Nucleus accumbens (tissue), 56 donors: ENCODE results near the gene REV3L.
A peak's percentile ranks its signal among the peaks of the same experiment; 100 is the strongest.
"Not testable (repeated sequence)": the region's sequence is repeated elsewhere in the genome, so short reads cannot be mapped to it uniquely, and the experiment has no call there.

ENCODE experiments used
- DNase-seq, 56 donors: peaks; one replicate each; lab custom pipeline; 2025; lab: John Stamatoyannopoulos, UW

The REV3L gene

GRCh38 chr6:111381728-111382127 is 101.3 kb downstream of the REV3L start:
- no peak for DNase-seq

- DNase-seq: no peak
Measured at GRCh38 chr6:111381123-111381522, 101.9 kb downstream of the REV3L start.

- no peak for DNase-seq
Measured at GRCh38 chr6:111379831-111380230, 103.2 kb downstream of the REV3L start.

- no peak for DNase-seq
Measured at GRCh38 chr6:111379302-111379701, 103.7 kb downstream of the REV3L start.

GRCh38 chr6:111377558-111378120 is 105.4 kb downstream of the REV3L start:
- DNase-seq: no peak

- peak in 1 of 56 donors; percentile 0 for DNase-seq
Measured at GRCh38 chr6:111367393-111368088, 115.5 kb downstream of the REV3L start.

GRCh38 chr6:111361648-111362047 is 121.4 kb downstream of the REV3L start:
- peak in 30 of 56 donors; percentile 1 to 66 (median 12) for DNase-seq

- DNase-seq: no peak
Measured at GRCh38 chr6:111358454-111358853, 124.6 kb downstream of the REV3L start.

GRCh38 chr6:111357705-111358104 is 125.3 kb downstream of the REV3L start:
- DNase-seq: no peak

GRCh38 chr6:111356551-111356950 is 126.5 kb downstream of the REV3L start:
- no peak for DNase-seq

GRCh38 chr6:111354758-111355555 is 128.1 kb downstream of the REV3L start:
- DNase-seq: no peak

GRCh38 chr6:111353912-111354462 is 129.0 kb downstream of the REV3L start:
- DNase-seq: no peak

GRCh38 chr6:111347589-111347988 is 135.4 kb downstream of the REV3L start:
- DNase-seq: no peak

GRCh38 chr6:111342913-111343312 is 140.1 kb downstream of the REV3L start:
- DNase-seq: no peak

- no peak for DNase-seq
Measured at GRCh38 chr6:111339294-111339693, 143.7 kb downstream of the REV3L start.

GRCh38 chr6:111338843-111339242 is 144.2 kb downstream of the REV3L start:
- DNase-seq: no peak

- no peak for DNase-seq
Measured at GRCh38 chr6:111337829-111338236, 145.2 kb downstream of the REV3L start.

GRCh38 chr6:111329882-111330633 is 153.0 kb downstream of the REV3L start:
- DNase-seq: no peak

GRCh38 chr6:111326563-111326962 is 156.5 kb downstream of the REV3L start:
- no peak for DNase-seq

GRCh38 chr6:111322145-111322544 is 160.9 kb downstream of the REV3L start:
- DNase-seq: no peak

- not testable (repeated sequence) for DNase-seq
Measured at GRCh38 chr6:111307950-111308349, 175.1 kb downstream of the REV3L start.
